ENCODE data around the gene TMEM232.

The TMEM232 gene

DNA sequence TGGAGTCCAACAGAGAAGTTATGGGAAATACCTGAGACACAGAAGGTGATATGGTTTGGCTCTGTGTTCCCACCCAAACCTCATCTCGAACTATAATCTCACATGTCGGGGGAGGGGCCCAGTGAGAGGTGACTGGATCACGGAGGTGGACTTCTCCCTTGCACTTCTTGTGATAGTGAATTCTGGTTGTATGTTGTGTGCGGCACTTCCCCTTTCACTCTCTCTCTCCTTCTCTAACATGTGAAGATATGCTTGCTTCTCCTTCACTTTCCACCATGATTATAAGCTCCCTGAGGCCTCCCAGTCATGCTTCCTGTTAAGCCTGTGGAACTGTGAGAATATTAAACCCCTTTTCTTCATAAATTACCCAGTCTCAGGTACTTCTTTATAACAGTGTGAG lies 96.1 kb downstream of the TMEM232 start:
- TF ChIP-seq, protein P1, sequence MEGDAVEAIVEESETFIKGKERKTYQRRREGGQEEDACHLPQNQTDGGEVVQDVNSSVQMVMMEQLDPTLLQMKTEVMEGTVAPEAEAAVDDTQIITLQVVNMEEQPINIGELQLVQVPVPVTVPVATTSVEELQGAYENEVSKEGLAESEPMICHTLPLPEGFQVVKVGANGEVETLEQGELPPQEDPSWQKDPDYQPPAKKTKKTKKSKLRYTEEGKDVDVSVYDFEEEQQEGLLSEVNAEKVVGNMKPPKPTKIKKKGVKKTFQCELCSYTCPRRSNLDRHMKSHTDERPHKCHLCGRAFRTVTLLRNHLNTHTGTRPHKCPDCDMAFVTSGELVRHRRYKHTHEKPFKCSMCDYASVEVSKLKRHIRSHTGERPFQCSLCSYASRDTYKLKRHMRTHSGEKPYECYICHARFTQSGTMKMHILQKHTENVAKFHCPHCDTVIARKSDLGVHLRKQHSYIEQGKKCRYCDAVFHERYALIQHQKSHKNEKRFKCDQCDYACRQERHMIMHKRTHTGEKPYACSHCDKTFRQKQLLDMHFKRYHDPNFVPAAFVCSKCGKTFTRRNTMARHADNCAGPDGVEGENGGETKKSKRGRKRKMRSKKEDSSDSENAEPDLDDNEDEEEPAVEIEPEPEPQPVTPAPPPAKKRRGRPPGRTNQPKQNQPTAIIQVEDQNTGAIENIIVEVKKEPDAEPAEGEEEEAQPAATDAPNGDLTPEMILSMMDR (IDR thresholded peaks at IDR 0.05; ENCODE audit: borderline replicate concordance, insufficient read depth, low read depth, low read length) = no peak
- no peak overlapping the region for H3K4me3 ChIP-seq (ENCODE audit: low read depth, low read length)

DNA sequence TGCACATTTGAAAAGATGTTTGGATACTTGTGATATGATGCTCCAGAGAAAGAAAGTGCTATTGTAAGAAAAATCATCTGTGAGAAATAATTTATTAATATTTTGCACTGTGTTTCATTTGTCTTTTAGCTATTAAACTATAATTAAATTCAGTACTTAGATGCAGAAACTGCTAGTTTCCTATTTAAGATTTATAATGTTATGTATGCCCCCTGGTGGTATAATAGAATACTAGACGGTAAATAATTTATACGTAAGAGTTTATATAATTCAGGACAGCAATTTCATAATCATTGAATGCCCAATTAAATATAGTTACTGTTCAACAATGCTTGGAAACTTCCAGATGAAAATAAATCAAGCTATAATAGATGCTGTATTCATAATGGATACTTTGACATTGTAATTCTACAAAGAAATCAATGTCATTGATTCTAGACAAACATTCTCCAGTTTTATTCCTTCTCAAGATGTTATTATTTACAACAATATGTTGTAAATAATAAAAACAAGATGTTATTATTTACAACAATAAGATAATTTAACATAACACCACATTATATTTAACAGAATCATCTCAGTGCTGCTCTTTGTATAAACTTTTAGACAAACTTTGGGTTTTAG lies 101.0 kb downstream of the TMEM232 start:
- no peak overlapping the region for H3K4me3 ChIP-seq (ENCODE audit: low read depth, low read length)
- TF ChIP-seq, protein P1 (IDR thresholded peaks at IDR 0.05; ENCODE audit: borderline replicate concordance, insufficient read depth, low read depth, low read length) = no peak

DNA sequence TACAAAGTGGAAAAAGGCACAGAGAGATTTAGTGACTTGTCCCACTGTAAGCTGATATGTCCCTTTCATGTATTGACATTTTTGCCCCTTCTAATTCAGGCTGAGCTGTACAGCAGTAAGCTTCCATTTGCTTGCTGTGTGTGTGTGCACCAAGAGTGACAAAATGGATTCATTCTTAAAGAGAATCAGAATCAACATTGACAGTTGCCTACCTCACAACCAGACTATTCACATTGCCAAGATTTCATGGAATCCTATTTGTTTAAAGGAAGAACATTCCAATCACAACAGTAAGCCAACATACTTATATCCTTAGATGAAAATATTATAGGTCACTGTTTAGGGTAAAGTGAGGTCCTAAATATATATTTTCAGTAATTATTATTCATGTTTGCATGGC lies 102.6 kb downstream of the TMEM232 start:
- TF ChIP-seq, protein P1 (IDR thresholded peaks at IDR 0.05; ENCODE audit: borderline replicate concordance, insufficient read depth, low read depth, low read length) = no peak
- no peak overlapping the region for H3K4me3 ChIP-seq (ENCODE audit: low read depth, low read length)

DNA sequence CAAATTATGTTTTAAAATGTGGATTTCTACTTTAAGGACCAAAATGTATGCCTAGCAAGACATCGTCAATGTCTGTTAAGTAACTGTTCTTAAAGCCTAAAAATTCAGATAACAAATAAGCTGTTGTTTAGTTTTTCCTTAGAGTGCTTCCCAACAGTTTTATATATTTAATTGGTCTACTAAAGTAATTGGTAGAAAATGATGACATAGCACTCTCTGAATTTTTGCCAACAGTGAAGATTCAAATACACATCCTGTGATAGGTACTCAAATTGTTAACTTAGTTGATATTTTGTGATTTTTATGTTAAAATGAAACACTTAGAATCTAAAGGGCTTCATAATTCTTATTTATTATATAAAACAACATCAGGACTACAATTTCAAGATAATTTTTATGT lies 107.5 kb downstream of the TMEM232 start:
- TF ChIP-seq, protein P1 (IDR thresholded peaks at IDR 0.05; ENCODE audit: borderline replicate concordance, insufficient read depth, low read depth, low read length) = no peak
- H3K4me3 ChIP-seq (ENCODE audit: low read depth, low read length) = no peak overlapping the region

DNA sequence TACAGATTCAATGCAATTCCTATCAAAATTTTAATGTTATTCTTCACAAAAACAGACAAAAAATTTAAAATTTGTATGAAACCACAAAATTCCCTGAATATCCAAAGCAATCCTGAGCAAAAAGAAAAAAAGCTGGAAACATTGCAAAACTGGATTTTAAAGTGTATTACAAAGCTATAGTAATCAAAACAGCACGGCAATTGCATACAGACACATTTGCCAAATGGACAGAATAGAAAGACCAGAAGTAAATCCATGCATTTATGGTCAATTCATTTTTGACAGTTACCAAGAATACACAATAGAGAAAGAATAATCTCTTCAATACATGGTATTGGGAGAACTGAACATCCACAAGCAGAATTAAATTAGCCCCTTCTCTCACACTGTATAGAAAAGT lies 110.5 kb downstream of the TMEM232 start:
- H3K4me3 ChIP-seq (ENCODE audit: low read depth, low read length) = no peak overlapping the region
- TF ChIP-seq, protein P1 (IDR thresholded peaks at IDR 0.05; ENCODE audit: borderline replicate concordance, insufficient read depth, low read depth, low read length) = no peak

DNA sequence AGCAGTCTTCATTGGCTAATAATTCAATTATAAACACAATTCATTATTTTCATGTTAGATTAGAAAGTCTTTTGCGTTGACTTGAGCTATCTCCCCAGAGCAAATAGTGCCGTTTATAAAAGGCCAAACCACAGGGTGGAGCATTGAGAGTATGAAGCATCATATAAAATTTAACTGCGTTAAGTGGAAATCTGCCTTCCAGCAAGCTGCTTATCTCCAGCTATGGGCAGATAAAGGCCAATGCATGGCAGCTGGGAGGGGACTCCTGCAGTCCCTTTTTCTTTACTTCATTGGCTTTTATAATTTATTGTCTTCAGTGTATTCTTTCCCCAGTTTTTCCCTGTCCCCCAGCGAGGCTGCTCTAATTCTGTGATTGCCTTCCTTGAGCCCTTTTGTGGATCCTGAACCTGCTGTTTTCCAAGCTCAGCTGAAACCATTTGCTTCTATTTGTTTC lies 113.7 kb downstream of the TMEM232 start:
- TF ChIP-seq, protein P1 (IDR thresholded peaks at IDR 0.05; ENCODE audit: borderline replicate concordance, insufficient read depth, low read depth, low read length) = no peak
- H3K4me3 ChIP-seq (ENCODE audit: low read depth, low read length) = no peak overlapping the region

DNA sequence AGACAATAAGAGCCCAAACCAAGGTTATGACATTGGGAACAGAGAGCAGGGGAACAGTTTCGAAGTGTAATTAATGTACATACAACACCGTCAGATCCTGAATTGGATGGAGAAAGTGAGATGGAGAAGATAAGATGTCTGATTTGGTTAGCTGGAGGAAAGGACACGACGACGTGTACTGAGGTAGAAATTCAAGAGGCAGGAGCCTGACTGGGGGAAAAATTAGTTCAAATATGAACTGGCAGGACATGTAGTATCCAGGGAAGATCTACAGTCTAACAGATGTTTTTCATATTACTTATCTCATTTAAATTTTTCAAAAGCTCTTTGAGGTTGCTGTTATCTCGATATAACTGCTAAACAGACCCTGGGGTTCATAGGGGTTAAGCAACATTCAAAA lies 114.7 kb downstream of the TMEM232 start:
- TF ChIP-seq, protein P1 (IDR thresholded peaks at IDR 0.05; ENCODE audit: borderline replicate concordance, insufficient read depth, low read depth, low read length) = no peak
- no peak overlapping the region for H3K4me3 ChIP-seq (ENCODE audit: low read depth, low read length)
